HG02884 (cell line): ENCODE data around the gene LCAT.

Experiments used
- ATAC-seq: cut with Tn5 transposase; IDR thresholded peaks from one replicate; pipeline ENCODE4 v1.9.1; 2021; ENCODE audit warnings: mild to moderate bottlenecking, moderate library complexity; ENCODE audit not compliant: unreplicated experiment

Gene LCAT

GRCh38 chr16:67934306-67935100 lies 9.4 kb downstream of the LCAT start:
- no peak for ATAC-seq

DNA sequence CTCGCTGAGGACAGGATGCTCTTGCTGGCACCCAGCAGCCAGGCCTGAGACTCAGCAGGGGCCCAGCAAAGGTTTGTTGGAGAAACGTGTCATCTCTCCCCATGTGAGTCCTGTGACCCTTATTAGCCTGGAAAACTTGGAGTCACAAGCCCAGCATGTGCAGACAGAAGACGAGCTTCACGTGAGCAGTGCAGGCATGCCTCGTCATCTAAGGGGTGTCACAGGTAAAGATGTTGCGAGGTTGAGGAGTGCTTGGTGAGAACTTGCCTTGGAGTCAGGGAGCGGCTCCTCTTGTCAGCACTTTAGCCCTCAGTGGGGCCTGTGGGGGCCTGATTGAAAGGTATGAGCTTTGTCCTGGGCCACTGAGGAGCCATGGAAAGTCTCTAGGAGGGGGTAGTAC lies 10.1 kb downstream of the LCAT start:
- ATAC-seq: no peak

DNA sequence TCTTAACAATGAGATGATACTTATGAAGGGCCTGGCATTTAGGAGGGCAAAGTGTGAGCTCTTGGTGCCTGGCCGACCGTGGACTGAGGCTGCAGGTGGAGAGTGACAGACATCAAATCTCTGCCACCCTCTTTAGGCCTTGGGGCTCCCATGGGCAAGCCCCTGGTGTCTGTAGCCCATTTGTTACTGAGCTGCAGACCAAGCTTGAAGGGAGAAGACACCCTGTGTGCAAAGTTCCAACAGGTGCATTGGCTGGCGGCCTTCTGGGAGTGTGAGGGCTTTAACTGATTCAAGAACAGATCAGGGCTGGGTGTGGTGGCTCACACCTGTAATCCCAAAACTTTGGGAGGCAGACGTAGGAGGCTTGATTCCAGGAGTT lies 11.5 kb downstream of the LCAT start:
- no peak for ATAC-seq

DNA sequence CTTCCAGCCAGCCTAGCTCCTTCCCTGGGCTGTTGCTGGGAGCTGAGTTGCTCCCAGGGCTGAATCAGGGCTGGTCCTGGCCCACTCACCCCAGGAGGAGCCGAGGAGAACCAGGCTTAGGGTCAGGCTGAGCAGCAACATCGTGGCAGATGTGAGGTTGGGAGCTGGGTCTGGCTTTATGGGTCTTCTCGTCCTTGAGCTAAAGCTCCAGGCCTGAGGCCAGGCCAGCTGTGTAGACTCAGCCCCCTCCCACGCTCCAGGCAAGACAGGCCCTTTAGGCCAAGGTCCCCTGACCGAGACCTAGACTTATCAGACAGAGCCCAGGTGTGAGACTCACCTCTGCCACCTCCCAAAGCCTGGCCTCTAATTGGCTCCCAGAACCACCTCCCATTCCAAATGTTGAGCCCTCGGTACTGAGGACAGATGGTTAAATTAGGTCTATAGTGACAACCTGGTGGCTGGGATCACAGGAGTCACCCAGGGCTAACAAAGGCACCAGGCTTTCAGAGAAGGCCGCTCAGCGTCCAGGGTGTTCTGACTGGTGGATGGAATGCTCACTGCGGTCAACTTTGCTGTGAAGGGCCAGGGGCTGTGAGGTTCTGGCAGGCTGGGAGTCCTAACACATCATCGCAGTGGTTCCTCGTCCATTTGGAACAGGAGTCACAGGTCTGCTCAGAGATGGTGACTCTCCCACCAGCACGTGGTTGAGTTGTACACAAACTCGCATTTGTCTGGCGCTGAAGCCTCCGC lies 12.0 kb downstream of the LCAT start, which contains the start of gene CTRL:
TSS of gene CTRL (minus strand) at position 151 of the 750 bp plus-strand sequence. CDS start at position 141, 10 bp downstream.
- ATAC-seq: no peak

DNA sequence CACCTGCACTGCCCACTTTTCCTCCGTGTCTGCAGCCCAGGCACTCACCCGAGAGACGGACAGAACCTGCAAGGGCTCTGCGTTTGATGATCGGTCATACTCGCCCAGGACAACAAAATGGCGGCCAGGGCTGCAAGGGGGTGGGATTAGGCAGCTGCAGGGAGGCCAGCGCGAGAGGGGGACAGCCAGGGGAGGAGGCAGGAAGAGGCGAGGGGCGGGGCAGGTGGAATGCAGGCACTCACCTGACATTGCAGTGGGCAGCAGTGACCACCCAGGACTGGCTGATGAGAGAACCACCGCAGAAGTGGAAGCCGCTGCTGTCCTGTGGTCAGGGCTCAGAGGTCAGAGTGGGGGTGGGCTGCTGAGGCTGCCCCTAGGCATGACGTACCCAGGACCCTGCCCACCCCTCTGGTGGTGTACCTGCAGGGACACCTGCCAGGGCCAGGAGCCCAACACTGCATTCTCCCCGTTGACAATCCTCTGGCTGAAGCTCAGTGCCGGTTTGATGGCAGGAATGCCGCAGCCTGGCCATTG lies 13.2 kb downstream of the LCAT start:
- no peak for ATAC-seq

GRCh38 chr16:67930191-67930590 lies 13.7 kb downstream of the LCAT start:
- no peak for ATAC-seq

- no peak for ATAC-seq
Observed at GRCh38 chr16:67928561-67929364, 15.2 kb downstream of the LCAT start.

DNA sequence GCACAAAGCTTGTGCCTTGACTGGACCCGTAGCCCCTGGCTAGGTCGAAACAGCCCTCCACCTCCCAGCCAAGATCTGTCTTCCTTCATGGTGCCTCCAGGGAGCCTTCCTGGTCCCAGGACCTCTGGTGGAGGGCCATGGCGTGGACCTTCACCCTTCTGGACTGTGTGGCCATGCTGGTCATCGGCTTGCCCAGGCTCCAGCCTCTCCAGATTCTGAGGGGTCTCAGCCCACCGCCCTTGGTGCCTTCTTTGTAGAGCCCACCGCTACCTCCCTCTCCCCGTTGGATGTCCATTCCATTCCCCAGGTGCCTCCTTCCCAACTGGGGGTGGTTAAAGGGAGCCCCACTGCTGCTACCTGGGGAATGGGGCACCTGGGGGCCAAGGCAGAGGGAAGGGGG lies 15.8 kb downstream of the LCAT start:
- no peak for ATAC-seq

- no peak for ATAC-seq
Observed at GRCh38 chr16:67927131-67927941, 16.6 kb downstream of the LCAT start.

- ATAC-seq: no peak
Observed at GRCh38 chr16:67926181-67926750, 17.7 kb downstream of the LCAT start.

DNA sequence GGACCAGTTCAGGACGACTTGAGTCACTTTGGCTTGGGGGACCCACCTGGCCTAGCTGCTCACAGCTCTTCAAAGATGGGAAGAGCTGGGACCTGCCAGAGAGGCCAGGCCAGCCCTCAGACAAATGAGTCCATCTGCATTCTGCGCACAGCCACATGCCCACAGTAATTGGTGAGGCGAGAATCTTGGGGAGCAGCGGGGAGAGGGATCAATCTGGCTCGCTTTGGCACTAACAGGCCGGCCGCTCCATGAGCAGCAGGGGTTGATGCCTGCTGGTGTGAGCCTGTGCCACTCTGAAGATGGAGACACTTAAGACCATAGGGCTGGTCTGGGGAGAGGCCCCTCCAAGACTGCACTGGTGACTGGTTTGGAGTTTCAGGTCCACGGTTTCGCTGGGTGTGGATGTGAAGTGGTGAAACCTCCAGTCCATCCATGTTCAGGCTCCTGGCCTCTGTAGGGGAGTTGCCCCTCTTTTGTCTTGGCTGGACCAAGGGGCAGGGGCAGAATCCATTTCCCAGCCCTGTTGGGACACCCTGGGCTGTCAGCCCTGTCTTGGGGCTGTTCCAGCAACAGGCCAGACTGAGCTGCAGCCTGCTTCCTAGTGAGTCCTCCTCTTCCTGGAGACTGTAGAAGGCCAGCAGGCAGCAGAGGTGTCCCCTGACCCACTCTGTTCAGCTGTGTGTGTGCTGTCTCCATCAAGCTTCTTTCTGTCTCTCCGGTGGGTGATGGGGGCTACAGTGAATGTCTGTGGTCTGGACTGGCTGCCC lies 19.6 kb downstream of the LCAT start:
- no peak for ATAC-seq

GRCh38 chr16:67923414-67924116 lies 20.4 kb downstream of the LCAT start:
- no peak for ATAC-seq

DNA sequence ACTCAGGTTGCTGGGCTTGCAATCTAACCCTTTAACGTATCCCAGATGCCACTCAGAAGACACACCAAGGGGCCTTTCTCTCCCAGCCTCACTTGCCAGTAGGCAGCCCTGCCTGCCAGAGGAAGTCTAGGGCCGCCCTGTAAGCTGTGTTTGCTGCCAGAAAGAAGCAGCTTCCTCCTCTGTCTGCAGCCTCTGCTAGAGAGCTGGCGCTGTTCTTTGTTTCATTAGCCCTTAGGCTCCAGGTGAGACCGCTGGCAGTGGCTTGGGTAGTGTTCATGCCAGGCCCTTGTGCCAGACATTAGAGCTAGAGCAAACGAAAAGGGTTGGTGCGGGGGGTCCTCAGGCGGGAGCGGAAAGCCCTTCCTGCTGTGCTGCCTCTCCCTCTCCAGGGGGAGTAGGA lies 21.2 kb downstream of the LCAT start:
- no peak for ATAC-seq

DNA sequence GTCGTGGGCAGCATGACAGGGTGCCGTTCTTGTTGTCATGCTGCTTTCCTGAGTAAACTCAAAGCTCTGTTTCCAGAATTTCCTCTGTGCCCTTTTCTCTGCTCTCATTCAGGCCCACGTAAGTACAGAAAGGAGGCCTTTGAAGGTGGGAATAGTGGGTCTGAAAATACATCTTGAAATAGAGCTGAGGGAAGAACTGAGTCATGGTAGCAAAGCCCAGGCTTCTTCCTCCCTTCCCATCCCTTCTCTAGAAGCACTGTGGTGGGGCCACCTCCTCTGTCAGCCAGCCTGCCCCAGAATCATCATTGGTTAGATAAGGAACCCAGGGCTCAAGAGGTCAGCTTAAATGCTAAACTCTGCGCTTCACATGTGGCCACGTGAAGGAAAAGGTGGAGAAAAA lies 21.7 kb downstream of the LCAT start:
- ATAC-seq: no peak

DNA sequence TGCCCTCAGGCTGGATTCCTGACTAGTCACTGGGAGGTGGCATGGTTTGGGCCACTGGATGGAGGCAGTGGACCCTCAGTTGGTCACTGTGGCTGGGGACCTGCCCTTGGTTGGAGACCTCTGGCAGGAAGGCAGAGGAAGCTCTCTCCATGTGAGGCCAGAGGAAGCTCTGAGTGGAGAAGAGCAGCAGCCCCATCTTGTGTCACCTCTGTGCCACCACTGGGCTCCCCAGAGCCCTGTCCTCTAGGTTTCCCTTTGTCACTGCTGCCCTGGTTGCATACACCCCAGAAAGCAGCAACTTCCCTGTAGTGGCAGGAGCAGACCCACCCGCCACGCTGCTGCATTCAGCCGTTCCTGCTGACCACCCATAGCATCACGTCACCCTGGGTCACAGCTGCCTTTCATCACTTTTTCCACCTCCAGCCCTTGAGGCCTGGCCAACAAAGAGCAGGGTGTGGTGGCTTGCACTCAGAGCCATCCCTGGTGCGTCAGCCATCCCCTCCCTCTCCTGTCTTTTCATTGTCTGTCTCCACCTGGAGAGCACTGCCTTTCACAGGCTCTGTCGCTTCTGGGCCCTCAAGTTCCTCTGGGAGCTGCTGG lies 24.2 kb downstream of the LCAT start:
- no peak for ATAC-seq

DNA sequence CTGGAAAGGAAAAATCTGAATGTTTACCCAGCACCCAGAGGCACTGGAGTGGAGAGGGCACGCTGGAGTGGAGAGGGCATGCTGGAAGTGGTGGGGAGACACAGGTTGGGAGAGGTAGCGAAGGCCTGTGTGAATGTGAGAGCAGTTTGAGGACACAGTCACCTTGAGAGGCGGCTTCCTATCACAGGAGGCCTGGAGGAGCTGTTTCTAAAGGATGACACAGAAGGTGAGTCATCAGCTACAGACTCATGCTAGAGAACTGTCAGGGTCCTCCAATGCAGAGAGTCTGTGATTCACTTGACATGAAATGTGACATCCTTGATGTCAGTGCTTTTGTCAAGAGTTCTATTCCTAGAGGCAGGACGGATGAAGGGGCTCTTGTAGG lies 26.1 kb downstream of the LCAT start:
- no peak for ATAC-seq

- ATAC-seq: no peak
Observed at GRCh38 chr16:67917140-67917851, 26.6 kb downstream of the LCAT start.
